Erythroblast (primary cell): ENCODE data around the gene PAWR.

Experiments
- GATA1 ChIP-seq: IDR thresholded peaks from 2 replicates; pipeline ENCODE4 v1.6.1; 2011; ENCODE audit warnings: low read depth, mild to moderate bottlenecking, control low read depth, low read length, moderate library complexity
- POLR2A ChIP-seq: IDR thresholded peaks from 2 replicates; pipeline ENCODE4 v1.6.1; 2011; ENCODE audit warnings: mild to moderate bottlenecking, low read length

GRCh38 chr12:79689061-79689476, 1.7 kb downstream of the PAWR start:
- TF ChIP-seq POLR2A (no peak), GATA1 (no peak)
